ENCODE results near the gene ENPP6.

DNA sequence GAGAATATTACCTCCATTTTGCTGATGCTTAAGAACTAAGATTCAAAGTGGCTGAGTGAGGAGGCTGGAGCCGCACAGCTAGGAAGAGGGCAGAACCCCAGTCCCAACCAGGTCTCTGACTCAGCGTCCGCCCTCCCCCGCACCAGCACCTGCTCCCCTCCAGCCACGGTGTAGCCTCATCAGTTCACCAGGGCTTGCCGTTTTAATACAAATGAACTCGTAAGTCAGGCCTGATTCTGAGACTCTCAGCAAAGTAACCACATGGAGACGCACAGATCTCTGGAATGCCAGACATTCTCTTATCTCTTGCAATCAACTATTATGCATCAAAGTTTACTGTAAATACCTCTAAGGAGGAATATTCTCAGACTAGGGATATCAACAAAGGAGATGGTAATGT lies 52.4 kb downstream of the ENPP6 start:
- TF ChIP-seq U2AF1 (optimal IDR thresholded peaks at IDR 0.05; ENCODE audit: low read depth, low read length) (no peak), HDAC1 (CRISPR knock-in tag; IDR thresholded peaks at IDR 0.05) (no peak), CHCHD3 (CRISPR knock-in tag; IDR thresholded peaks at IDR 0.05) (no peak), YEATS2 (CRISPR knock-in tag; IDR thresholded peaks at IDR 0.05; ENCODE audit: borderline replicate concordance) (no peak), ZNF207 (IDR thresholded peaks at IDR 0.05; ENCODE audit: borderline replicate concordance) (no peak), FOXK1 (CRISPR knock-in tag; IDR thresholded peaks at IDR 0.05; ENCODE audit: borderline replicate concordance, low read depth) (no peak), ZNF543 (CRISPR knock-in tag; IDR thresholded peaks at IDR 0.05) (no peak), SMAD3 (CRISPR knock-in tag; IDR thresholded peaks at IDR 0.05) (no peak), POLR2AphosphoS2 (IDR thresholded peaks at IDR 0.05; ENCODE audit: low read depth, low read length) (no peak), CEBPB (IDR thresholded peaks at IDR 0.05; ENCODE audit: borderline replicate concordance, low read depth, low read length) (no peak), HOXD1 (CRISPR knock-in tag; IDR thresholded peaks at IDR 0.05) (no peak)
- TF ChIP-seq, protein P1, sequence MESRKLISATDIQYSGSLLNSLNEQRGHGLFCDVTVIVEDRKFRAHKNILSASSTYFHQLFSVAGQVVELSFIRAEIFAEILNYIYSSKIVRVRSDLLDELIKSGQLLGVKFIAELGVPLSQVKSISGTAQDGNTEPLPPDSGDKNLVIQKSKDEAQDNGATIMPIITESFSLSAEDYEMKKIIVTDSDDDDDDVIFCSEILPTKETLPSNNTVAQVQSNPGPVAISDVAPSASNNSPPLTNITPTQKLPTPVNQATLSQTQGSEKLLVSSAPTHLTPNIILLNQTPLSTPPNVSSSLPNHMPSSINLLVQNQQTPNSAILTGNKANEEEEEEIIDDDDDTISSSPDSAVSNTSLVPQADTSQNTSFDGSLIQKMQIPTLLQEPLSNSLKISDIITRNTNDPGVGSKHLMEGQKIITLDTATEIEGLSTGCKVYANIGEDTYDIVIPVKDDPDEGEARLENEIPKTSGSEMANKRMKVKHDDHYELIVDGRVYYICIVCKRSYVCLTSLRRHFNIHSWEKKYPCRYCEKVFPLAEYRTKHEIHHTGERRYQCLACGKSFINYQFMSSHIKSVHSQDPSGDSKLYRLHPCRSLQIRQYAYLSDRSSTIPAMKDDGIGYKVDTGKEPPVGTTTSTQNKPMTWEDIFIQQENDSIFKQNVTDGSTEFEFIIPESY (CRISPR knock-in tag; IDR thresholded peaks at IDR 0.05): no peak
- TF ChIP-seq, protein P2, sequence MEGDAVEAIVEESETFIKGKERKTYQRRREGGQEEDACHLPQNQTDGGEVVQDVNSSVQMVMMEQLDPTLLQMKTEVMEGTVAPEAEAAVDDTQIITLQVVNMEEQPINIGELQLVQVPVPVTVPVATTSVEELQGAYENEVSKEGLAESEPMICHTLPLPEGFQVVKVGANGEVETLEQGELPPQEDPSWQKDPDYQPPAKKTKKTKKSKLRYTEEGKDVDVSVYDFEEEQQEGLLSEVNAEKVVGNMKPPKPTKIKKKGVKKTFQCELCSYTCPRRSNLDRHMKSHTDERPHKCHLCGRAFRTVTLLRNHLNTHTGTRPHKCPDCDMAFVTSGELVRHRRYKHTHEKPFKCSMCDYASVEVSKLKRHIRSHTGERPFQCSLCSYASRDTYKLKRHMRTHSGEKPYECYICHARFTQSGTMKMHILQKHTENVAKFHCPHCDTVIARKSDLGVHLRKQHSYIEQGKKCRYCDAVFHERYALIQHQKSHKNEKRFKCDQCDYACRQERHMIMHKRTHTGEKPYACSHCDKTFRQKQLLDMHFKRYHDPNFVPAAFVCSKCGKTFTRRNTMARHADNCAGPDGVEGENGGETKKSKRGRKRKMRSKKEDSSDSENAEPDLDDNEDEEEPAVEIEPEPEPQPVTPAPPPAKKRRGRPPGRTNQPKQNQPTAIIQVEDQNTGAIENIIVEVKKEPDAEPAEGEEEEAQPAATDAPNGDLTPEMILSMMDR (CRISPR knock-in tag; IDR thresholded peaks at IDR 0.05): no peak

Data from HepG2 (cell line).